T-helper 2 cell treated with Interferon-gamma antibody and Interleukin-4, amounts not matched to agents 100 ng/mL and 5 ng/mL, for 36 hours (primary cell): ENCODE measurements around the gene PPEF1. TPM values are rescaled to one million over a fixed set of nuclear protein-coding genes. Genes with fewer than 3 reads are reported as not detected.

Experiments used
- intact Hi-C: fragments of 100-400 bp; cut with micrococcal nuclease; formaldehyde crosslinking; loops from one replicate; pipeline ENCODE4 v1.15.1; 2023
- total RNA-seq: library from RNA; stranded (reverse); gene quantifications from 2 replicates; pipeline ENCODE4 v1.2.3, GENCODE V29; 2022

Gene PPEF1
- total RNA-seq, result not detected in 2 replicates

- intact Hi-C loops, result no loop called here
Observed at GRCh38 chrX:18707426-18708049, at the start of gene PPEF1. PPEF1 (plus strand) TSS chrX:18707645; CDS start chrX:18707781, 136 bp downstream.

- intact Hi-C loops, result no loop called here
Observed at GRCh38 chrX:18661273-18661672, 46.2 kb upstream of the PPEF1 start.

GRCh38 chrX:18664947-18665346, 42.5 kb upstream of the PPEF1 start:
- intact Hi-C loops, result no loop called here

DNA sequence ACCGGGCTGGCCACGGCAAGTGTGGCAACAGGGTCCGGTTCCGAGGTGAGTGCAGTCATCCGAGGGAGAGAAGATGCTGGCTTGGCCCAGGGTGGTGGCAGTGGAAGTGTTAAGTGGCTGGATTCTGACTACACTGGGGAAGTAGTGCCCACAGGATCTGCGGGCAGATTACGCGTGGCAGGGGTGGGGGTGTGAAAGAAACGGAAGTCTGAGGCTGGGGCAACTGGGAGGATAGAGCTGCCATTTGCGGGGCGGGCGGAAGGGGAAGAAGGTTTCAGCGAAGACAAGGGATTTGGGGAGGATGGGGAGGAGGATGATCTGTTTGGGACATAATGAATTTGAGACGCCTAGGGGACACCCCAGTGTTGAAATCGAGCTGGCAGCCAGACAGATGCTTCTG, 40.8 kb upstream of the PPEF1 start:
- intact Hi-C loops, result no loop called here

- intact Hi-C loops, result no loop called here
Observed at GRCh38 chrX:18668071-18668835, 39.2 kb upstream of the PPEF1 start.

DNA sequence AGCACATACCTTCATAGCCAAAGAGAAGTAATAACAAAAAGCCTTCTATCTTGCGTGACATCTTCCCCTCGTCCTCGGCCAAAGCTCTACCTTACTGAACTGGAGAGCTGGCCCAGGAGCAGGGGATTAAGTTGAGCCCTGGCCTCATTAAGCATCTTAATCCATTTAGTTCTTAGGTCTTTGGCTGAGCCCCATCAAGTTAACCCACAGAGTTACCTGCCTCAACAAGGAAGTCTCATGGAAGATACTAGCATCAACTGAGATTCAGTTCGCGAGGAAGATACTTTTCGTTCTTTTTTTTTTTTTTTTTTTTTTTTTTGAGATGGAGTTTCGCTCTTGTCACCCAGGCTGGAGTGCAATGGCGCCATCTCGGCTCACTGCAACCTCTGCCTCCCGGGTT, 35.4 kb upstream of the PPEF1 start, which contains the start of gene RS1:
Gene RS1 (minus strand): TSS at position 101 of the 400 bp plus-strand sequence. CDS start 40 bp downstream, at position 61.
- intact Hi-C loops, result loop anchor here (10.0 kb wide), 1 partner anchor 1887 kb away; the partner anchor contains the start of gene TXLNG

GRCh38 chrX:18674417-18674787, 33.0 kb upstream of the PPEF1 start:
- intact Hi-C loops, result loop anchor here (1.0 to 10.0 kb wide), 3 partner anchors 249 to 1890 kb away; partner anchors contain the start of genes CDKL5, PDHA1 and TXLNG

DNA sequence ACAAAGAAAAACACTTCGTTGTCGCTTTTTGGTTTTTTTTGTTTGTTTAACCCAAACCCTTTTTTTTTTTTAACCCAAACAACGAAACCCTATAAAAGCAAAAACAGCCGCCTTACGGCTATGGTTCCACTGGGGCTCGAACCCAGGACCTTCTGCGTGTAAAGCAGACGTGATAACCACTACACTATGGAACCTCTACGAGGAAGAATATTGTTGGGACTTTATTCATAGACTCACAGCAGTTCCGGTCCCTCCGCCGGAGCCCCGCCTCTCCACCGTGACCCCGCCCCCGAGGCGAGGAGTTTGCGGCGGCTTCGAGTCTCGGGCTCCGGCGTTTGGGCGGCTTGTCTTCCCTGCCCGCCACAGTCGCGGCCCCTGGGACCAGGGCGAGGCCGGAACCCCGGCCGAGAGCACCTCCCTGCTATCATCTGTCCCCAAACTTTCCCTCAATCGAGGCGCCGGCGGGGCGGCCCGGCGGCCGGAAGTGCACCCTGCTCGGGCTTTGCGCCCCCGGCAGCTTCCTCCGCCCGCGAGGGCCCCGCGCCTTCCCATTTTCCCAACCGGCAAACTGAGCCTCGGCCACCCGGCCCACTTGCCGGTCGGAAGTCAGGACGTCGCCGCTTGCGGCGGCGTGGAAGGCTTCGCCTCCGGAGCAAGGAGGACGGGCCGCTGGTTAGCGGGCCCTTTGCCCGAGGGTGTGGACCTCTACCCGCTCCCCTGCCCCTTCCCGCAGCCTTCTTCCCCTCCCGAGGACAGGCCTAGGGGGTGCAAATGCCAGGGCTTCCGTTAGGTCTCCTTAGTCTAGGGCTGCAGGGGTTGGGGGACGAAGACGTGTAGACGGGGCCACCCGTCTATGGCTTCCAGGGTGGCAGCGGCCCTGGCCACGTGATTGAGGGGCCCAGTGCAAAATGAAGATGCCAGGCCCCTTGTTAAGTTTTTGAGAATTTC, 32.4 kb upstream of the PPEF1 start:
- intact Hi-C loops, result loop anchor here (1.0 to 10.0 kb wide), 4 partner anchors 250 to 1890 kb away; partner anchors contain the start of genes CDKL5, PDHA1, PHKA2 and TXLNG

- intact Hi-C loops, result loop anchor here (10.0 kb wide), 1 partner anchor 1891 kb away; the partner anchor contains the start of gene TXLNG
Observed at GRCh38 chrX:18676050-18676449, 31.4 kb upstream of the PPEF1 start.

DNA sequence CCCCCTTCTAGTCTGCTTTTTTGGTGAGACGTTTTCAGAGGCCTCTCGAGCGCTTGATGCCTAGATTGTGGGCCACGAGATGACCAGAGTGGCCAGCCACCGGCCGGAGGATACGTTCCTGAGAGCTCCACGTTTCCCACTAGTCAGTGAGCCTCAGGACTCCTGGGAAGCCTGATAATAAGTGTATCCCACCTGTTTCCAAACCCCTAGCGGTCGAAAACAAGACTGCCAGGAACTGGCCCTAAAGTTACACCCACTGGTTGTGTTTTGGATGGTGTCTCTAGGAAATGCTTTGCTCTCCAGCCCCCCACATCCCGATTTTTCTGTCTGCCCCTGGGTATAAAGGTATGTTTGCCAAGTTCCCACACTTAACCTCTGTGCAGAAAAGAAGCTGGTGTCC, 31.0 kb upstream of the PPEF1 start:
- intact Hi-C loops, result loop anchor here (10.0 kb wide), 1 partner anchor 1892 kb away; the partner anchor contains the start of gene TXLNG

DNA sequence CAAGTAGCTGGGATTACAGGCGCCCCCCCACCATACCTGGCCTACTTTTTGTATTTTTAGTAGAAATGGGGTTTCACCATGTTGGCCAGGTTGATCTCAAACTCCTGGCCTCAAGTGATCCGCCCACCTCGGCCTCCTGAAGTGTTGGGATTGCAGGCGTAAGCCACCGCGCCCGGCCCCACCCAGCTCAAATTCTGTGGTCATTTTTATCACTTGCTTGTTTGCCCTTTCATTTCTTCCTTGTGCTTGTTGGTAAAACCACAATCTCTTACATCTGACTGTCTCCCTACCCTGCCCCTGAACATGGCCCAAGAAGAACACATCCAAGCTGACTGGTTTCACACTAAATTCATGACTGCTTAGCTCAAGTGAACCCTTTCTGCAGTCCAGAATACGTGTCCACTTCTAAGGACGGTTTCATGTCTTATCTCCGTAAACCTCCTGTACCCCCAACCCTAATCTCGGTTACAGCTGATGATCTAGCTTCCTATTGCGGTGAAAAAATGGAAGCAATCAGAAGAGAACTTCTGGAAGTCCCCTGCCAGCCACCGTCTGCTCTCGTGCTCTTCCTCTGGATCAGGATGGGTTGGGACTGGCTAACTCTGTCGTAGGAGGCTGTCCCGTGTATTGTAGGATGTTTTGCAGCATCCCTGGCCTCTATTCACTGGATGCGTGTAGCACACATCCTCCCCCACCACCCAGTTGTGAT, 30.1 kb upstream of the PPEF1 start:
- intact Hi-C loops, result loop anchor here (10.0 kb wide), 1 partner anchor 1893 kb away; the partner anchor contains the start of gene TXLNG

DNA sequence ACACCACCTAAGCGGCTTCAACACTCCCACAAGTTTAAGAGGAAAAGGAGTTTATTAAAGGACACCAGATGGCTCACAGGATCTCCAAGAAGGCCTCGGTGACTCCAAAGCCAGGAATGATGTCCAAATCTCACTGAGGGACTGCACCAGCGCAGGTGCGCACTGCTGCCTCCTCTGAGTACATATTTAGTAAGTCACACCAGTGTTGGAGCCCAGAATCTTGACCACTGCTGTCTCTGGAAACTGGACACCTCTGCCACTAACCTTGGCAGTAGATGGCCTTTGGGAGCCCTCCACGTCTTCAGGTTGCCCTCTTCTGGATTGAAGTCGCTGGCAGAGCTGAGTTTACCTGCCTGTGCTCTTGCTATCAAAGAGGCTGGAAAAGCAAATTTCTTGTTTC, 25.4 kb upstream of the PPEF1 start:
- intact Hi-C loops, result no loop called here

DNA sequence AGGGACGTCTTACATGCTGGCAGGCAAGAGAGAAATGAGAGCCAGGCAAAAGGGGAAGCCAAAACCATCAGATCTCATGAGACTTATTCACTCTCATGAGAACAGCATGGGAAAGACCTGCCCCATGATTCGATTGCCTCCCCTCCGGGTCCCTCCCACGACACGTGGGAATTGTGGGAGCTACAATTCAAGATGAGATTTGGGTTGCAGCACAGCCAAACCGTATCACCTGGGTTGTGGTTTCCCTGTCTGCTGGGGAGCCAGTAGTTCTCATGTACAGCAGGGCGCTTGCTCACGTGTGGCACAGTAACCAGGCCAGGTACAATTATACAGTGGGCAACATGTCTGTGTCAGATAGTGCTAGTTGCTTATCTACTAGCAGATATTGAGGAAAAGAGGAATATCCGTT, 24.5 kb upstream of the PPEF1 start:
- intact Hi-C loops, result no loop called here

DNA sequence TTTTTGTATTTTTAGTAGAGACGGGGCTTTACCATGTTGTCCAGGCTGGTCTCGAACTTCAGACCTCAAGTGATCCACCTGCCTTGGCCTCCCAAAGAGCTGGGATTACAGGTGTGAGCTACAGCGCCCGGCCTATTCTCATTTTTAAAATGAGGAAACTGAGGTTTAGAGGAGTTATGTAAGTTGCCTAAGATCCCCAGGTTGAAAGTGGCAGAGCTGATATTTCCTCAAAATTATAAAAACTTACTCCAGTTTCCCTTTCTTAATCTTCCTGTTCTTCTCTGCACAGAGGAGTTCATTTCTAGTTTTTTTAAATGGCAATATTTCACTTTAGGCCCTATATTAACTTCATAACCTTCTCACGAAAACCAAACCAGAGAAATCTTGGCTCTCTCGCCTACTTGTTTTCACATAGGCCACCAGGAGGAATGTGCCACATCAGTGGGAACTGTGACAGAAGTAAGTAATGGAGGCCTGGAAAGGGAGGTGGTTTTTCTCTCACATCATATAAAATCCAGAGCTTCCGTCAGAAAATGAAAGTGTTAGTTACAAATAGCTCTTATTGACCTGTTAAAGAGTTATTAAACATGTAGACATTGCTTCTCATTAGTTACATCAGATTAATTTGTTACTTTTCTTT, 19.5 kb upstream of the PPEF1 start:
- intact Hi-C loops, result no loop called here

DNA sequence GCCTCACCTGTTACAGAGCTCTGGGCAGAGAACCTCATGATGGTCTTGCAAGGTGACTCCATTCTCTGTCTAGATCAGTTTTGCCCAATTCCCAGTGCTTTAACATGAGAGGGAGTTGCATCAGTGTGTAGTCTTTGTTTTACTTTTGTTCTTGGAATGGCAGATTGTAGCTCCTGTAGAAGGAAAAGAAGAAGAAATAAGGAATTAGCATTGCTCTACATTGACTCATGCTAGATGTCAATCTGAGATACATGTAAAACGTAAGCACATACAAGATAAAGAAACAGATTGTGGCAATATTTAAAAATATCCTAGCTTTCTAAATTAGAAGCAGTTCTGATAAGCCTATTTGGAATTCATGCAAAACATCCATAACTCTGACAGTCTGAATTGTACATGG, 16.0 kb upstream of the PPEF1 start:
- intact Hi-C loops, result no loop called here

DNA sequence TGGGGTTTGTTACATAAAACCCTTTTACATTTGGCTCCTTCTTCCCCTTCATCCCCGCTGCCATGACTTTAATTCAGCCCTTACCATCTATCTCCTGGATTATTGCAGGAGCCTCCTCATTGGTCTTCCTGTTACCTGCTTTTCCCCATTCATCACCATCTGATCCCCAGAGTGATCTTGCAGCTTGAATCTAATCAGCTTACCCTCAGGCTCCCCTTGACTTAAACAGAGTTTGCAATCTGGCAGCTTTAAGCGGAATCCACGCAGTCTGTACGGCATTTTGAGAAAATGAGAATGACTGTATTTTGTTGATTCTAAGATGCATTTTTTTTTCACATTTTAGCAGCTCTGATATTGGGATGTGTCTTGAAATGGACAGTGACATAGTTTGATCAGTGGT, 14.9 kb upstream of the PPEF1 start:
- intact Hi-C loops, result no loop called here

- intact Hi-C loops, result no loop called here
Observed at GRCh38 chrX:18696653-18697052, 10.8 kb upstream of the PPEF1 start.

GRCh38 chrX:18698737-18699650, 8.5 kb upstream of the PPEF1 start:
- intact Hi-C loops, result no loop called here
